GM10266 (cell line): ENCODE results near the gene UBL7.

Experiments used
- DNase-seq: peaks from one replicate; pipeline ENCODE4 v3.0.0; 2012; ENCODE audit errors: extremely low spot score
- TF ChIP-seq, protein P1 (sequence below): IDR thresholded peaks from 2 replicates; pipeline ENCODE4 v1.5.1; 2012; ENCODE audit warnings: mild to moderate bottlenecking, low read depth; ENCODE audit not compliant: control insufficient read depth, insufficient read depth; ENCODE audit errors: missing control alignments

Gene UBL7

GRCh38 chr15:74449643-74450205 lies 11.2 kb downstream of the UBL7 start:
- DNase-seq, result no peak
- TF ChIP-seq, protein P1, sequence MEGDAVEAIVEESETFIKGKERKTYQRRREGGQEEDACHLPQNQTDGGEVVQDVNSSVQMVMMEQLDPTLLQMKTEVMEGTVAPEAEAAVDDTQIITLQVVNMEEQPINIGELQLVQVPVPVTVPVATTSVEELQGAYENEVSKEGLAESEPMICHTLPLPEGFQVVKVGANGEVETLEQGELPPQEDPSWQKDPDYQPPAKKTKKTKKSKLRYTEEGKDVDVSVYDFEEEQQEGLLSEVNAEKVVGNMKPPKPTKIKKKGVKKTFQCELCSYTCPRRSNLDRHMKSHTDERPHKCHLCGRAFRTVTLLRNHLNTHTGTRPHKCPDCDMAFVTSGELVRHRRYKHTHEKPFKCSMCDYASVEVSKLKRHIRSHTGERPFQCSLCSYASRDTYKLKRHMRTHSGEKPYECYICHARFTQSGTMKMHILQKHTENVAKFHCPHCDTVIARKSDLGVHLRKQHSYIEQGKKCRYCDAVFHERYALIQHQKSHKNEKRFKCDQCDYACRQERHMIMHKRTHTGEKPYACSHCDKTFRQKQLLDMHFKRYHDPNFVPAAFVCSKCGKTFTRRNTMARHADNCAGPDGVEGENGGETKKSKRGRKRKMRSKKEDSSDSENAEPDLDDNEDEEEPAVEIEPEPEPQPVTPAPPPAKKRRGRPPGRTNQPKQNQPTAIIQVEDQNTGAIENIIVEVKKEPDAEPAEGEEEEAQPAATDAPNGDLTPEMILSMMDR, result no peak

DNA sequence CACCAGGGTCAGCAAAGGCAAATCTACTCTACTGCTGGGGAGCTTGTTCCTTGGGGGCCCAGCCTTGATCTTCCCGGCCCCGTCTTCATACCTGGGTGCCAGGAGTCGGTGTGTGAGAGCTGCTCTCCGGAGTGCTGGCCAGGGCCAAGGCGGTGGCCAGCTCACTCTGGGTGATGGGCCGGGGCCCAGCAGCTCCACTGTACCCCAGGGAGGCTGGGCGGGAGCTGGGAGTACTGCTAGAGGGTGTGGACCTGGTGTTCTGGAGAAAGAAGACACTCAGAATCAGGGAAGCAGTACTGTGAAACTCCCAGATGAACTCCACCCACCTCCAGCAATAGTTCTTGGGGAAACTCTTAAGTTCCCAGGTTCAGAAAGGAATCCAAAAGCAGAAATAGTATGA lies 11.9 kb downstream of the UBL7 start:
- TF ChIP-seq, protein P1, result no peak

GRCh38 chr15:74445816-74446763 lies 14.9 kb downstream of the UBL7 start:
- TF ChIP-seq, protein P1, result no peak
- no peak for DNase-seq

More for the DNA sequence above, 11.9 kb downstream of the UBL7 start:
- no peak for DNase-seq

- TF ChIP-seq, protein P1, result no peak
- no peak for DNase-seq
Measured at GRCh38 chr15:74444106-74445062, 16.6 kb downstream of the UBL7 start.

- DNase-seq, result no peak
- TF ChIP-seq, protein P1, result no peak
Measured at GRCh38 chr15:74443100-74443909, 17.7 kb downstream of the UBL7 start.

DNA sequence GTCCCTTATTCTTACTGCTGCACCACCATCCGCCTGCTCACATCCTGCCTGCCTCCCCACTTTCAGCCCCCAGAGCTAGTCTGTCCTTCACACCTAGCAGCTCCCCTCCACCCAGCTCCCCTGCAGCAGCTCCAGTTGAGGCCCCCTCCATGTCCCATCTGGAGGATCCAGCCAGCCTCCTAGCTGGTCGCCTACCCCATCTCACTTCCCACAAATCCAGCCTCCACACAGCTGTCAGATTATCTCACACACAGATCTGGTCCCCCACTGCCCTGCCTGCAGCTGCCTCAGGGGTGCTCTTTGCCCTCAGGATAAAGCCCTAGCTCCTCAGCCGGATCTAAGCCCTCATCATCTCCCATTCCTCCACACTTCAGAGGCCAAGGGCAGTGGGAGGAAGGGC lies 18.4 kb downstream of the UBL7 start:
- DNase-seq, result no peak
- TF ChIP-seq, protein P1, result no peak
